ENCODE data around the gene RBP5. TPM values are rescaled to one million over a fixed set of nuclear protein-coding genes. Genes with fewer than 3 reads are reported as not detected.

The RBP5 gene
- 2.1 and 2.7 TPM in 2 replicates for total RNA-seq (2021)
- long read RNA-seq, partial matches to known transcripts, result 0 of 1 reads
- long read RNA-seq, other reads (novel, unspliced or antisense), result 1 of 1 reads

- H3K79me2 ChIP-seq (ENCODE audit: insufficient read depth, low read length), result no peaks in the 10 kb centered on the region
- no peak within 1 kb of the TSS for H2BK5ac ChIP-seq (ENCODE audit: insufficient read length, low read length)
- H3K14ac ChIP-seq (ENCODE audit: insufficient read depth, low read length), result peak within 1 kb of the TSS; percentile 87
- H3K18ac ChIP-seq (ENCODE audit: insufficient read length, low read depth, low read length), result peak within 1 kb of the TSS; percentile 87
- H3K4ac ChIP-seq (ENCODE audit: low read depth, low read length), result no peak within 1 kb of the TSS
- no peak within 1 kb of the TSS for H2BK15ac ChIP-seq (ENCODE audit: low read depth, low read length)
- no peak within 1 kb of the TSS for H4K8ac ChIP-seq (replicated peaks; ENCODE audit: insufficient read length, low read depth, low read length)
- peak; percentile 56 for DNase-seq
- H3K4me3 Mint-ChIP-seq, result peak within 1 kb of the TSS; percentile 85 to 86
- no peak within 1 kb of the TSS for H2AFZ ChIP-seq (ENCODE audit: low read length)
- no peaks in the 10 kb centered on the region for H3K9me3 ChIP-seq (ENCODE audit: control insufficient read depth, low read depth, low read length)
- H3K27me3 ChIP-seq (ENCODE audit: insufficient read depth, low read length), result no peaks in the 10 kb centered on the region; the same call in 1 of the 2 replicates
- WGBS (ENCODE audit: extremely low coverage, insufficient read length, low lambda C conversion rate), result no CpG with 5 or more reads among the region's 7 CpGs
- H2BK20ac ChIP-seq (ENCODE audit: low read depth, low read length, poor library complexity, severe bottlenecking), result no peak within 1 kb of the TSS
- H3K23me2 ChIP-seq (ENCODE audit: insufficient read length, low read depth, low read length, poor library complexity, severe bottlenecking), result peaks cover 17% of the 10 kb centered on the region
- H3K36me3 Mint-ChIP-seq (ENCODE audit: insufficient read depth in 1 of 3, low read depth in 3 of 3), result peaks cover 1 to 5% (median 3%) of the 10 kb centered on the region in 3 experiments; a peak in 4 of 7 replicates
- no peak within 1 kb of the TSS for H4K5ac ChIP-seq (ENCODE audit: insufficient read length, low read depth, low read length)
- H3K9ac ChIP-seq (ENCODE audit: extremely low read depth, insufficient read length, low read length), result no peak within 1 kb of the TSS
- no peaks in the 10 kb centered on the region for H3K79me1 ChIP-seq (ENCODE audit: insufficient read depth, low read depth, low read length, poor library complexity, severe bottlenecking)
- H3K4me2 ChIP-seq (ENCODE audit: insufficient read depth, insufficient read length, low read length), result peak within 1 kb of the TSS; percentile 99
- H3K56ac ChIP-seq (ENCODE audit: insufficient read length, low read depth, low read length), result no peak within 1 kb of the TSS
- H2BK12ac ChIP-seq (ENCODE audit: insufficient read length, low read depth, low read length), result no peak within 1 kb of the TSS
- no peak within 1 kb of the TSS for H3K23ac ChIP-seq (ENCODE audit: insufficient read length, low read depth, low read length)
- H3K9me3 Mint-ChIP-seq, result no peaks in the 10 kb centered on the region; a peak in 2 of 5 replicates
- H3K27ac Mint-ChIP-seq, result peak within 1 kb of the TSS in 1 of 3 experiments; percentile 98; a peak in 2 of 7 replicates
- H3K4me1 ChIP-seq (ENCODE audit: insufficient read depth, low read length), result peaks cover 12% of the 10 kb centered on the region; the same call in 1 of the 2 replicates
- TF ChIP-seq CTCF (conservative IDR thresholded peaks at IDR 0.05), result no peak
- no peak within 1 kb of the TSS for H3K27ac ChIP-seq (ENCODE audit: insufficient read length, low read depth, low read length)
- H2AK5ac ChIP-seq (ENCODE audit: insufficient read length, low read length), result no peak within 1 kb of the TSS
- H4K20me1 ChIP-seq (ENCODE audit: control insufficient read depth, insufficient read depth, insufficient read length), result peaks cover 2% of the 10 kb centered on the region
- no peak within 1 kb of the TSS for H2BK120ac ChIP-seq (ENCODE audit: low read depth, low read length, poor library complexity, severe bottlenecking)
- H4K91ac ChIP-seq (ENCODE audit: insufficient read length, low read depth, low read length), result no peak within 1 kb of the TSS
- H3K4me1 Mint-ChIP-seq, result peaks cover 30 to 47% of the 10 kb centered on the region in 2 experiments
- peaks cover 7% of the 10 kb centered on the region for H3K27me3 Mint-ChIP-seq (ENCODE audit: low read depth)
- H3T11ph ChIP-seq (ENCODE audit: low read length), result no peak within 1 kb of the TSS
Observed at GRCh38 chr12:7128681-7129286, at the start of gene RBP5. Gene RBP5 (minus strand): TSS chr12:7128889. CDS start chr12:7128775, 114 bp downstream.
